Smooth muscle cell (in vitro differentiated cells): Measurements from ENCODE around the gene RASSF7. TPM values are rescaled to one million over a fixed set of nuclear protein-coding genes. Genes with fewer than 3 reads are reported as not detected.
A peak's percentile ranks its signal among the peaks of the same experiment; 100 is the strongest.

Experiments
- DNase-seq: peaks from one replicate; lab custom pipeline; 2025; ENCODE audit not compliant: unreplicated experiment; lab: John Stamatoyannopoulos, UW
- H2AFZ ChIP-seq: fragments of 200-600 bp; sonication (generic); 2 replicates; pipeline ENCODE4 v1.6.0; 2016; ENCODE audit warnings: antibody characterized with exemption, low read depth, mild to moderate bottlenecking
- H3F3A ChIP-seq: fragments of 200-600 bp; sonication (generic); 2 replicates; pipeline ENCODE4 v1.6.0; 2017; ENCODE audit warnings: antibody characterized with exemption, low read depth
- H3K27ac ChIP-seq: fragments of 200-600 bp; sonication (generic); 2 replicates; pipeline ENCODE4 v1.5.1; 2016; ENCODE audit warnings: low read depth, mild to moderate bottlenecking
- H3K27me3 ChIP-seq: fragments of 200-600 bp; sonication (generic); 2 replicates; pipeline ENCODE4 v1.6.1; 2016; ENCODE audit warnings: low read depth, mild to moderate bottlenecking
- H3K36me3 ChIP-seq: fragments of 200-600 bp; sonication (generic); 2 replicates; pipeline ENCODE4 v1.5.1; 2016; ENCODE audit warnings: low read depth
- H3K4me1 ChIP-seq: fragments of 200-600 bp; sonication (generic); 2 replicates; pipeline ENCODE4 v1.5.1; 2016; ENCODE audit warnings: low read depth
- H3K4me2 ChIP-seq: fragments of 200-600 bp; sonication (generic); 2 replicates; pipeline ENCODE4 v1.6.0; 2016; ENCODE audit warnings: mild to moderate bottlenecking
- H3K4me3 ChIP-seq: fragments of 200-600 bp; sonication (generic); 2 replicates; pipeline ENCODE4 v1.5.1; 2016; ENCODE audit warnings: mild to moderate bottlenecking
- H3K79me2 ChIP-seq: fragments of 200-600 bp; sonication (generic); 2 replicates; pipeline ENCODE4 v1.6.0; 2016; ENCODE audit warnings: low read depth, mild to moderate bottlenecking
- H3K9ac ChIP-seq: fragments of 200-600 bp; sonication (generic); 2 replicates; pipeline ENCODE4 v1.6.0; 2016; ENCODE audit warnings: low read depth
- H3K9me3 ChIP-seq: fragments of 200-600 bp; sonication (generic); replicated peaks from 2 replicates; pipeline ENCODE4 v1.5.1; 2016; ENCODE audit warnings: low read depth
- H4K20me1 ChIP-seq: fragments of 200-600 bp; sonication (generic); 2 replicates; pipeline ENCODE4 v1.6.0; 2016; ENCODE audit warnings: low read depth
- CTCF ChIP-seq: fragments of 200-600 bp; sonication (generic); IDR thresholded peaks from 2 replicates; pipeline ENCODE4 v1.5.1; 2017; ENCODE audit warnings: borderline replicate concordance, mild to moderate bottlenecking, antibody characterized with exemption; ENCODE audit not compliant: insufficient read depth, poor library complexity, severe bottlenecking
- WGBS: methylation state at CpG from one replicate; pipeline ENCODE4 v1.1.7; 2016; ENCODE audit warnings: low lambda C conversion rate; 5-methylcytosine and 5-hydroxymethylcytosine counted together
- polyA plus RNA-seq: library from polyadenylated mRNA; unstranded; fragments of >200 nt; fragmentation: Nextera tagmentation; extraction: Ambion mirVana; gene quantifications from 2 replicates; pipeline ENCODE4 v1.2.1, GENCODE V29; 2016
- total RNA-seq: library from RNA; depleted of rRNA; stranded (reverse); fragments of >200 nt; gene quantifications from 2 replicates; pipeline ENCODE4 v1.2.3, GENCODE V29; 2014

The RASSF7 gene
- total and polyA plus RNA-seq, 2 experiments from 2014 or later, result 18.6 to 20.4 TPM

GRCh38 chr11:554428-555226, 6.1 kb upstream of the RASSF7 start:
- TF ChIP-seq CTCF, result peak; percentile 52
- H3K4me3 ChIP-seq, result peak overlapping the region; percentile 41
- peaks cover 2% of the 10 kb centered on the region for H3K4me1 ChIP-seq
- peak overlapping the region; percentile 80 for H3K4me2 ChIP-seq
- no peak overlapping the region for H2AFZ ChIP-seq
- H3K79me2 ChIP-seq, result no peaks in the 10 kb centered on the region
- WGBS, result 13% methylated on average over 36 of the region's 60 CpGs
- no peak overlapping the region for H3K9ac ChIP-seq
- no peaks in the 10 kb centered on the region for H3K9me3 ChIP-seq
- no peaks in the 10 kb centered on the region for H3K36me3 ChIP-seq
- no peaks in the 10 kb centered on the region for H4K20me1 ChIP-seq
- no peak for DNase-seq
- H3K27ac ChIP-seq, result no peak overlapping the region
- peaks cover 58% of the 10 kb centered on the region for H3K27me3 ChIP-seq
- H3F3A ChIP-seq, result no peaks in the 10 kb centered on the region

- Histone ChIP-seq H3K27me3 (peaks cover 58% of the 10 kb centered on the region), H3K9me3 (no peaks in the 10 kb centered on the region), H4K20me1 (no peaks in the 10 kb centered on the region), H2AFZ (no peak overlapping the region), H3K79me2 (no peaks in the 10 kb centered on the region), H3K4me2 (peak overlapping the region; percentile 80), H3K4me3 (peak overlapping the region; percentile 41), H3K27ac (no peak overlapping the region), H3K4me1 (peaks cover 8% of the 10 kb centered on the region), H3K36me3 (no peaks in the 10 kb centered on the region), H3K9ac (no peak overlapping the region), H3F3A (no peaks in the 10 kb centered on the region)
- no peak for TF ChIP-seq CTCF
- no peak for DNase-seq
- 3% methylated on average over 31 of the region's 57 CpGs for WGBS
Measured at GRCh38 chr11:555227-555779, 5.5 kb upstream of the RASSF7 start.

GRCh38 chr11:555780-556661, 4.7 kb upstream of the RASSF7 start:
- WGBS, result 11% methylated on average over 58 of the region's 104 CpGs
- no peak for DNase-seq
- no peaks in the 10 kb centered on the region for H3K36me3 ChIP-seq
- TF ChIP-seq CTCF, result no peak
- peak overlapping the region; percentile 41 for H3K4me3 ChIP-seq
- no peaks in the 10 kb centered on the region for H3F3A ChIP-seq
- no peak overlapping the region for H3K9ac ChIP-seq
- H3K27me3 ChIP-seq, result peaks cover 58% of the 10 kb centered on the region
- H3K4me2 ChIP-seq, result peak overlapping the region; percentile 80
- no peaks in the 10 kb centered on the region for H4K20me1 ChIP-seq
- H3K4me1 ChIP-seq, result peaks cover 8% of the 10 kb centered on the region
- no peaks in the 10 kb centered on the region for H3K79me2 ChIP-seq
- no peaks in the 10 kb centered on the region for H3K9me3 ChIP-seq
- H2AFZ ChIP-seq, result no peak overlapping the region
- no peak overlapping the region for H3K27ac ChIP-seq
